Lung (tissue), 16 donors: ENCODE results near the gene CPT2. TPM values are rescaled to one million over a fixed set of nuclear protein-coding genes. Genes with fewer than 3 reads are reported as not detected.

ENCODE experiments used
- ATAC-seq: fragments of 200-7000 bp; cut with Tn5 transposase; one replicate; pipeline ENCODE4 v1.9.1; 2020; ENCODE audit warnings: moderate number of reproducible peaks; ENCODE audit not compliant: insufficient read depth, low FRiP score
- DNase-seq, 3 donors: peaks; one replicate each; pipeline ENCODE4 v3.0.0-alpha.2; 2013 to 2017
- H3K27ac ChIP-seq, 2 donors: one replicate each; pipeline ENCODE4 v1.5.1; 2013; ENCODE audit warnings: mild to moderate bottlenecking in 2 of 2, moderate library complexity in 2 of 2, control low read depth in 1 of 2, inconsistent platforms in 1 of 2, low read depth in 1 of 2, low read length in 1 of 2
- H3K27me3 ChIP-seq, 3 donors: one replicate each; pipeline ENCODE4 v1.5.1; 2013; ENCODE audit warnings: low read length in 2 of 3; ENCODE audit not compliant: control insufficient read depth in 3 of 3, insufficient read depth in 3 of 3
- H3K36me3 ChIP-seq, 4 donors: one replicate each; pipeline ENCODE4 v1.5.1; 2013; ENCODE audit warnings: low read length in 4 of 4, mild to moderate bottlenecking in 1 of 4, moderate library complexity in 1 of 4; ENCODE audit not compliant: control insufficient read depth in 4 of 4, insufficient read depth in 4 of 4
- H3K4me1 ChIP-seq, 5 donors: one replicate each; pipeline ENCODE4 v1.5.1; 2013; ENCODE audit warnings: low read length in 5 of 5, mild to moderate bottlenecking in 2 of 5, moderate library complexity in 1 of 5; ENCODE audit not compliant: control insufficient read depth in 5 of 5, insufficient read depth in 5 of 5
- H3K4me3 ChIP-seq: one replicate; pipeline ENCODE4 v1.5.1; 2013; ENCODE audit warnings: mild to moderate bottlenecking, control low read depth, moderate library complexity
- H3K9ac ChIP-seq, 2 donors: one replicate each; pipeline ENCODE4 v1.5.1; 2013; ENCODE audit warnings: low read length in 2 of 2, control low read depth in 1 of 2; ENCODE audit not compliant: insufficient read depth in 1 of 2
- H3K9me3 ChIP-seq, 4 donors: one replicate each; pipeline ENCODE4 v1.5.1; 2013; ENCODE audit warnings: low read length in 3 of 4, mild to moderate bottlenecking in 1 of 4, moderate library complexity in 1 of 4; ENCODE audit not compliant: control insufficient read depth in 4 of 4, insufficient read depth in 3 of 4
- WGBS, 2 donors: extraction: QIAGEN DNeasy Blood & Tissue Kit; methylation state at CpG; one replicate each; pipeline ENCODE4 v1.1.7; 2013; 5-methylcytosine and 5-hydroxymethylcytosine counted together
- long read RNA-seq, 5 donors: transcript quantifications; one replicate each; lab custom pipeline, GENCODE V29; 2026
- polyA plus RNA-seq, 2 donors: library from polyadenylated mRNA; stranded (reverse); fragments of 200-250 nt; gene quantifications; one replicate each; pipeline ENCODE4 v1.2.1, GENCODE V29; 2013
- total RNA-seq, 2 donors: library from RNA; depleted of rRNA in 1 of 2; stranded (reverse); fragments of >200 nt in 1 of 2; gene quantifications; one replicate each; pipeline ENCODE4 v1.2.1, GENCODE V29; 2014 to 2021
- TF ChIP-seq, protein P1 (sequence below): IDR thresholded peaks from 2 replicates; pipeline ENCODE4 v1.5.1; 2012; ENCODE audit warnings: mild to moderate bottlenecking; ENCODE audit errors: control extremely low read depth, extremely low read depth
- donor health status: control.
- donor health status: control.
- donor health status: Bipolar disorder and iron deficiency.
- donor health status: healthy.
- donor health status: DM: yes; HTN: yes; CAD: no.

Gene CPT2
- total RNA-seq, result 10 to 100 TPM; 16.3 to 26.4 TPM
- 10 to 100 TPM; 11.5 to 21.1 TPM for polyA plus RNA-seq
- long read RNA-seq, donor 1, full-length matches to known transcripts, result 9 of 126 reads
- long read RNA-seq, donor 1, partial matches to known transcripts, result 67 of 126 reads
- long read RNA-seq, donor 1, other reads (novel, unspliced or antisense), result 50 of 126 reads
- long read RNA-seq, donor 2, full-length matches to known transcripts, result 3 of 3 reads
- long read RNA-seq, donor 2, partial matches to known transcripts, result 0 of 3 reads
- long read RNA-seq, donor 2, other reads (novel, unspliced or antisense), result 0 of 3 reads
- long read RNA-seq, donor 3, full-length matches to known transcripts, result 5 of 5 reads
- long read RNA-seq, donor 3, partial matches to known transcripts, result 0 of 5 reads
- long read RNA-seq, donor 3, other reads (novel, unspliced or antisense), result 0 of 5 reads
- long read RNA-seq, donor 4, full-length matches to known transcripts, result 11 of 18 reads
- long read RNA-seq, donor 4, partial matches to known transcripts, result 7 of 18 reads
- long read RNA-seq, donor 4, other reads (novel, unspliced or antisense), result 0 of 18 reads
- long read RNA-seq, donor 5, full-length matches to known transcripts, result 15 of 15 reads
- long read RNA-seq, donor 5, partial matches to known transcripts, result 0 of 15 reads
- long read RNA-seq, donor 5, other reads (novel, unspliced or antisense), result 0 of 15 reads

- Histone ChIP-seq H3K9ac (peak within 1 kb of the TSS; percentile 88 to 94), H3K4me1 (peaks cover 0 to 24% (median 10%) of the 10 kb centered on the region in 5 donors), H3K36me3 (peaks cover 0 to 11% (median 6%) of the 10 kb centered on the region in 4 donors), H3K27me3 (no peaks in the 10 kb centered on the region), H3K27ac (peak within 1 kb of the TSS; percentile 99), H3K9me3 (no peaks in the 10 kb centered on the region), H3K4me3 (peak within 1 kb of the TSS; percentile 98)
- 0 to 1% methylated on average over 54 to 57 of the region's 57 CpGs for WGBS, 2 donors
- DNase-seq (peak; percentile 95 to 97 (median 95)), ATAC-seq (peak; percentile 100)
- TF ChIP-seq, protein P1, sequence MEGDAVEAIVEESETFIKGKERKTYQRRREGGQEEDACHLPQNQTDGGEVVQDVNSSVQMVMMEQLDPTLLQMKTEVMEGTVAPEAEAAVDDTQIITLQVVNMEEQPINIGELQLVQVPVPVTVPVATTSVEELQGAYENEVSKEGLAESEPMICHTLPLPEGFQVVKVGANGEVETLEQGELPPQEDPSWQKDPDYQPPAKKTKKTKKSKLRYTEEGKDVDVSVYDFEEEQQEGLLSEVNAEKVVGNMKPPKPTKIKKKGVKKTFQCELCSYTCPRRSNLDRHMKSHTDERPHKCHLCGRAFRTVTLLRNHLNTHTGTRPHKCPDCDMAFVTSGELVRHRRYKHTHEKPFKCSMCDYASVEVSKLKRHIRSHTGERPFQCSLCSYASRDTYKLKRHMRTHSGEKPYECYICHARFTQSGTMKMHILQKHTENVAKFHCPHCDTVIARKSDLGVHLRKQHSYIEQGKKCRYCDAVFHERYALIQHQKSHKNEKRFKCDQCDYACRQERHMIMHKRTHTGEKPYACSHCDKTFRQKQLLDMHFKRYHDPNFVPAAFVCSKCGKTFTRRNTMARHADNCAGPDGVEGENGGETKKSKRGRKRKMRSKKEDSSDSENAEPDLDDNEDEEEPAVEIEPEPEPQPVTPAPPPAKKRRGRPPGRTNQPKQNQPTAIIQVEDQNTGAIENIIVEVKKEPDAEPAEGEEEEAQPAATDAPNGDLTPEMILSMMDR, result no peak
Observed at GRCh38 chr1:53196485-53197290, at the start of gene CPT2. Gene CPT2 (plus strand): TSS chr1:53196824. CDS start chr1:53196944, 120 bp downstream.

DNA sequence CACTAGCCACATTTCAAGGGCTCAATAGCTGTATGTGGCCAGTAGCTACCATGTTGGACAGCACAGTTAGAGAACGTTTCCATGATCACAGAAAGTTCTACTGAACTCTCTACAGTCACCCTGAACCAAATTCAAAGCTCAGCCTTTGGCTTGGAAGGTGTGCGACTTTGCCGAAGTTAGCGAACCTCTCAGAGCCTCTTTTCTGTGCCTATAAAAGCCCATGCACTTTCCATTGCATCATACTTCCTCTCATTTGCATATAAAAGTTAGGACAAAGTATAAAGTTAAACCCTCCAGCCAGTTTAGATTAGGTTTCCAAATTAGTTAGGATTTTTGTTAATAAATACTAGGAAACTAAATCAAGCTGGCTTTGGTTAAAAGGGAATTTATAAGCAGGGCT, 49.5 kb upstream of the CPT2 start:
- Histone ChIP-seq H3K9me3 (no peaks in the 10 kb centered on the region), H3K27ac (peak overlapping the region in 1 of 2 donors; percentile 83), H3K4me3 (no peak overlapping the region), H3K27me3 (no peaks in the 10 kb centered on the region), H3K36me3 (no peaks in the 10 kb centered on the region), H3K4me1 (peaks cover 0 to 18% (median 7%) of the 10 kb centered on the region in 5 donors), H3K9ac (no peak overlapping the region)
- ATAC-seq, result no peak
- 69 to 86% methylated on average over 4 of the region's 4 CpGs for WGBS, 2 donors
- no peak for DNase-seq
- TF ChIP-seq, protein P1, result no peak

DNA sequence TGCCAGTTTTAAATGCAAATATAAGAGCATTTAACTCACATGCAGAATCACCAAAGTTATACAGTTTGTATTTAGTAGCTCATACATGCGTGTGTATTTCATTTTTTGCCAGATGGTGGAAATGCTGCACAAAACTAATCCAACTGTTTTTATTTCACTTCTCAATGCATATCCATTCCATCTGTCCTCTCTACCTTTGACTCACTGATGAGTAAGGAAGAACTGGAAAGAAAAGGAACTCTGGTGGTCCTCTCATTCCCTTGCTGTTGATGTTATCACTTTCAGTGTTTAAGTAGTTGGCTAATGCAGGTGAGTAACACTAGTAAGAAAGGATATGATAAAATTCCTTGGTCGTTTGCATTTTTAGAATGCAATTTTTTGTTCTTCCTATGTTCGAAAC, 48.5 kb upstream of the CPT2 start:
- ATAC-seq (no peak), DNase-seq (no peak)
- H3K4me1 ChIP-seq, result peaks cover 0 to 18% (median 7%) of the 10 kb centered on the region in 5 donors
- 85 to 86% methylated on average over 3 of the region's 3 CpGs for whole genome bisulfite sequencing, 2 donors
- no peak overlapping the region for H3K9ac ChIP-seq
- no peaks in the 10 kb centered on the region for H3K27me3 ChIP-seq
- no peak overlapping the region for H3K27ac ChIP-seq
- no peak overlapping the region for H3K4me3 ChIP-seq
- TF ChIP-seq, protein P1, result no peak
- H3K36me3 ChIP-seq, result no peaks in the 10 kb centered on the region
- no peaks in the 10 kb centered on the region for H3K9me3 ChIP-seq
